Lung microvascular endothelial cell (primary cell): ENCODE data around the gene RNF224. TPM values are rescaled to one million over a fixed set of nuclear protein-coding genes. Genes with fewer than 3 reads are reported as not detected.

ENCODE experiments used
- DNase-seq, 2 donors: peaks; one replicate each; pipeline versions ENCODE4 v3.0.0 to v3.0.0-alpha.2; 2010; ENCODE audit warnings: low read depth in 2 of 2
- total RNA-seq: library from RNA; depleted of rRNA; stranded (reverse); fragments of >200 nt; gene quantifications from 2 replicates; pipeline ENCODE4 v1.2.1, GENCODE V29; 2014

Gene RNF224
- total RNA-seq, 1 donor from 2014 or later: not detected

DNA sequence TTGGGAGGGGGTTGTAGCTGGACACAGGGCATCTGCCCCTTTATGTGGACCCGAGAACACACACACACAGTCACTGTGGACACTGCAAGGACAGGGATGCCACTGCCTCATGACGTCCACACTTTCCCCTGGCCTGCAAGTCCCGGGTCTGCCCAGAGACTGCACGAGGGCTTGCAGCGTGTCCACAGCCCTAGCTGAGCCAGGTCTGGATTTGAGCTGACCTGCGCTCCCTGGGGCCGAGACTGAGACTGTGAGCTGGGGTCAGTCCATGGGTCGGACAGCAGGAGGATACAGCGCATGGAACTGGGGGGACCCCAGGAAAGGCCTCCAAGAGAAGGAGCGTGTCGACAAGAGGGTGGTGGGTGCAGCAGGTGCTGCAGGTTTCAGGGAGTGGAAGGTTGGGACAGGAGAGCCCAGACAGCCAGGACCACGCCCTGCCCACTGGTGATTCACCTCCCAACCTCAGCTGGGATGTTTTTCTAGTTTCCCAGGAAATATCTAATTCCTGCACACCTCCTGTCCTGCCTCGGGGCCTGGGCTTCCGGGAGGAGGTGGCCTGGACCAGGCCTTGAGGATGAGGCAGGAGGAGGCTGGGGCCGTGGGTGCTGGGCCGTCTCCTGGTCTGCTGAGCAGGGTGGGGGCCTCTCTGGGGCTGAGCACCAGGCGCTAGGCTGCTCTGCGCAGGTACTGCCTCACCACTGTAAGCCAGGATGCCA, 806 bp upstream of the RNF224 start:
- DNase-seq: no peak

GRCh38 chr9:137227853-137228505, 677 bp downstream of the RNF224 start:
- DNase-seq: no peak

- no peak for DNase-seq
Observed at GRCh38 chr9:137228506-137228967, 1.2 kb downstream of the RNF224 start.

- DNase-seq: no peak
Observed at GRCh38 chr9:137228968-137229896, 1.9 kb downstream of the RNF224 start.

DNA sequence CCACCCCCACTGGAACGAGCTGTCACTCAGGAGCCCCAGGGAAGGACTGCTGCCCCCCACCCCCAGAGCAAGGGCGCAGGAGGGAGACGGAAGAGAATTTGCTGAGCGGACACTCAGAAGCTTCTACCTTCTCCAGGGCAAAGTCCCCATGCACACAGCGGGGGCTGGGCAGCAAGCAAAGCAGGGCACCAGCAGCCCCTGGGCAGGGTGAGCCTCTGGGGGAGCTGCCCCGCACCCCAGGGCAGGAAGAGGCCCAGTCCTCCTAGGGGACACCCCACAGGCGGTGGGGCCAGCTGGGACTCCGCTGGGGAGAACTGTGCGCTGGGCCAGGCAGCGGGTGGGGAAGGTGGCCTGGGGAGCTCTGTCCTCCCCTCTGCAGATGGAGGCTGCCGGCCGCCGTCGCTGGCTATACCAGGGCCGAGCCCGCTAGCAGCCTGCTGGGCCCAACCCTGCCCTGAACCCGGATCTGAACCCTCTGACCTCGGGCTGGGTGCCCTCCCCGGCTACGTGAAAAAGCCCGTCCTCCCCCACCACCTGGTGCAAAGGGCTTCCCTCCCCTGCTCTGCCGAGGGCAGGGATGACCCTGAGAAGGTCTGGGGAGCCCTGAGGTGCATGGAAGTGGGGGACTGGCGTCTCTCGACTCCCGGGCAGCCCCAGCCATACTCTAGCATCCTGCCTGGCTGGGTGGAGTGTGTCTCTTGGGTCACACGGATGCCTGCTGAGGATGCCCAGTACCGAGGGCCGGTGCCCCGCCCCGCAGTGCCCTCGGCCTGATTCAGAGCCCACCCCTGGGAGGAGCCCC, 2.8 kb downstream of the RNF224 start:
- DNase-seq: no peak

DNA sequence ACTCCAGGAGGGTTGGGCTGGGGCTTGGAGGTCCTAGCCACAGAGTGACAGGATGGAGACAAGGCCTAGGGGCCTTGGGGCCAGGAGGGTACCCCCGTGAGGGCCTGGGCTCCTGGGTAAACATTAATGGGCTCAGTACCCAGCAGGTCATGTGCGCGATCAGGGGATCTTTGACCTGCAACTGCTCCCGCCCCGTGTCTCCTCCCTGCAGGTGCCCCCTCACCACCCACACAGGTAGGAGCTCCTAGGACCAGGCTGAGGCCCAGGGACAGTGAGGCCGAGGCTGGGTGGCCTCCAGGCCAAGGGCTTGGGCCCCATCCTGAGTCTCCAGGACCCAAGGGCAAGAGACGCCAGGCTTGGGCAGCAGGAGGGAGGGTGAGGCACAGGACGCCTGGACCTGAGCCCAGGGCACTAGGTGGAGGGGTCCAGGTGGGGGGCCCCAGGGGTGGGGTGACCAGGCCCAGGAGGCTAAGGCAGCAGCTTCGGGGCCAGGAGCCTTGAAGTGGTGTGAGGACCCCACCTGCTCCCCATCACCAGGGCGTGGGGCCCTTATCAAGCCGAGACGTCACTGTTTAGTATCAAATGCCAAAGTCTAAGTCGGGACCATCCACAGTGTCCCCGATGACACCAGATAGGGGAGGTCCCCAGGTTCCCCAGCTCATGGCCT, 3.5 kb downstream of the RNF224 start, which contains the start of gene SLC34A3:
Gene SLC34A3 (plus strand): TSS at position 197 of the 667 bp plus-strand sequence. CDS start 802 bp downstream, outside the sequence.
- no peak for DNase-seq

DNA sequence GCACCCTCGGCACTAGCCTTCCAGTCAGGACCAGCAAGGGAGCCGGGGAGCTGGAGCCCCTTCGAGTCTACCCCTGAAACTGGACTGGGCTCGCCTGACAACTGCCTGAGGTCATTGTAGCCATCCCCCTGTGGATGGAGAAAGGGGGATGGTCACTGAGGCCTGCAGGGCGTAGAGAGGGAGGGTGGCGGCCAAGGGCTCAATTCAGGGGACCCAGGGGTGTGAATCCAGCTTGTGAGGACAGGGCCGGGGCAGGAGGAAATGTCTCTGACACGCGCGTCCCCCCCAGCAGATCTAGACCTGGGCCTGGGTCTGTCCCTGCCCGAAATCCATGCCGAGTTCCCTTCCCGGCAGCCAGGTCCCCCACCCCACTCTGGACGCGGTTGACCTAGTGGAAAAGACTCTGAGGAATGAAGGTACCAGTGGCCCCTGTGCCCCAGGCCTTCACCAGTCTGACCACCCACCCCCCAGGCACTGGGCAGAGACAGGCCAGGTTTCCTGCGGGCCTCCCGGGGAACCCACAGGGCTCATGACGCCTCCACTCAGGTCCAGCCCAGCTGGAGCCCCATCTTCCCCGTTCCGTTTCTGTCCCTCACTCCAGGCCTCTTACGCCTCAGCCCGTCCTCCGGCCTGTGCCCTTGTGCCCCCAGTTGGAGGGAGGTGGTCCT, 4.2 kb downstream of the RNF224 start:
- no peak for DNase-seq

DNA sequence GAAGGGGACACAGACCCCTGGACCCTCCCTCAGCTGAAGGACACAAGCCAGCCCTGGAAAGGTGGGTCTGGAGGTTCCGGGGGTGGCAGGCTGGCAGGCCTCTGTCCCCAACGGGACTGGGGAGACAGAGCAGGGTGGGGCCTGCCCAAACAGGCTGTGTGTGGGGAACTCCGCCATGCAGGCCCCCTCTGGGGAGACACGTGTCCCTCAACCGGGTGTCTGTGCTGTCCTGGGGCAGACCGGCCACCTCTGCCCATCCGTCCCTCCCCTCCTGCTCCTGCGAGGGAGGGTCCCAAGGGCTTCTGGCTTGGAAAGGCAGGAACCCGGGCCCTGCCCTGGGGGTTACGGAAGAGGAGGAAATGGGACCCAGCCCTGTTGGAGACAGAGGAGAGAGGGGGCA, 4.8 kb downstream of the RNF224 start:
- no peak for DNase-seq

- no peak for DNase-seq
Observed at GRCh38 chr9:137232510-137232909, 5.2 kb downstream of the RNF224 start.

- no peak for DNase-seq
Observed at GRCh38 chr9:137233143-137233980, 6.1 kb downstream of the RNF224 start.

DNA sequence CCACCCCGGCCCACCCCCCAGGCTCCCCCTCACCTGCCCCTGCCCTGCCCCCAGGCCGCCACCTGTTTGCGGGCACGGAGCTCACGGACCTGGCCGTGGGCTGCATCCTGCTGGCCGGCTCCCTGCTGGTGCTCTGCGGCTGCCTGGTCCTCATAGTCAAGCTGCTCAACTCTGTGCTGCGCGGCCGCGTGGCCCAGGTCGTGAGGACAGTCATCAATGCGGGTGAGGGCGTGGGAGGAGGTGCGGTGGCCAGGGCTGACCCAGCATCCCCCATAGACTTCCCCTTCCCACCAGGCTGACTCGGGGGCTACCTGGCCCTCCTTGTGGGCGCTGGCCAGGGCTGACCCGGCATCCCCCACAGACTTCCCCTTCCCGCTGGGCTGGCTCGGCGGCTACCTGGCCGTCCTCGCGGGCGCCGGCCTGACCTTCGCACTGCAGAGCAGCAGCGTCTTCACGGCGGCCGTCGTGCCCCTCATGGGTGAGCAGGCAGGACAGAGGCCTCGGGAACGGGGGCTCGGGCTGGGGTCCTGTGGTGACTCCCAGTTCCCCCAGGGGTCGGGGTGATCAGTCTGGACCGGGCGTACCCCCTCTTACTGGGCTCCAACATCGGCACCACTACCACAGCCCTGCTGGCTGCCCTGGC, 6.9 kb downstream of the RNF224 start:
- DNase-seq: no peak

DNA sequence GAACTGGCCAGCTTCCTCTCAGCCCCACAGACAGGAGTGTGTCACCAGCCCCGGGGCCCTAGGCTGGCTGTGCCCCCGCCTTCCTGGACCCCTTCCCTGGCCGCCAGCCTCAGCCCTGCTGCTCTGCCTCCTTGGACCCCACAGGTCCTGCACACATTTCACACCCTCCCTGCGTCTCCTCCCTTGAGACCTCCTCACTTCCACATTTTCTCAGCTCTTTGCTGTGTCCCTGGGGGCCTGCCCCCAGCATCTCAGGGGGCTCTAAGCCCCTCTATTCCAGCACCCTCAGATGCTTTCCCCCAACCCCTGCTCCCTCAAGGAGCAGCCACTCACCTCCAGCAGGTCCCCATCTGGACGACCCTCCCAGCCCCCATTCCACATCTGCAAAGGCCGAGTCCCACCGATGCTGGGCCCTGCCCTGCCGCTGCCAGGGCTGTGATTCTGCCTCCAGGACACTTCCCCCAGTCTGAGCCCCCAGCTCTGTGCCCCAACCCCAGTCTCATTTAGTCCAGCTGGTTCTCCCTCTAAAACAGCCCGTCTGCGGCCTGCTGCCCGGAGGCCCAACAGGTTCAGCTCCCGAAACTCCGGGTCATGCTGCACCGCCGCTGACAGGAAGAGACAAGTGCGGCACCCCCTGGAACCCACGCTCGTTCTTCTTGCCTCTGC, 7.6 kb downstream of the RNF224 start:
- DNase-seq: no peak

GRCh38 chr9:137235424-137236237, 8.3 kb downstream of the RNF224 start:
- no peak for DNase-seq

DNA sequence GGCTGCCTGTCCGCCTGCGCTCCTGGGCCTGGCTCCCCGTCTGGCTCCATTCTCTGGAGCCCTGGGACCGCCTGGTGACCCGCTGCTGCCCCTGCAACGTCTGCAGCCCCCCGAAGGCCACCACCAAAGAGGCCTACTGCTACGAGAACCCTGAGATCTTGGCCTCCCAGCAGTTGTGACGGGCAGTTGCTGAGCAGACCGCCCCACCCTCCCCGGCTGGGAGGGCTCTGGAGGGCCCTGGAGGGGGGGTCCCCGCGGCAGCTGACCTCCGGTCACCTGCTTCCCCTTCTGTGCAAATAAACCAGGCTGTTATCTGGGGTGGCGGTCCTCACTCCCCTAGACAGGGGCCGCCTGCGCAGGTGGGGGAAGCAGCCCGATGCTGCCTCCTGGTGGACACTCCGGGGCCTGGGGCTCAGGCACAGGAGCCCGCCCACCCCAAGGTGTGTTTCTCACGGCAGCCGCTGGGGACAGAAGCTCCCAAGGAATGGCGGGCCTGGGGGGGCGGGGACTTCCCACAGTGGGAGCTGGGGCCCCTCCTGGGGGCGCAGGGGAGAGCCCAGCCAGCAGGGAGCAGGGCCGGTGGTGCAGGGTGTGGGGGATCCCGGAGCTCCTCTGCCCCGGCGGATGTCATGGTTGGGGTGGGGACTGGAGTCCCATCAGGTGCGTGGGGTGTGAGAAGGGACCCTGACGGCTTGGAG, 9.1 kb downstream of the RNF224 start:
- peak; percentile 79 to 89 for DNase-seq

DNA sequence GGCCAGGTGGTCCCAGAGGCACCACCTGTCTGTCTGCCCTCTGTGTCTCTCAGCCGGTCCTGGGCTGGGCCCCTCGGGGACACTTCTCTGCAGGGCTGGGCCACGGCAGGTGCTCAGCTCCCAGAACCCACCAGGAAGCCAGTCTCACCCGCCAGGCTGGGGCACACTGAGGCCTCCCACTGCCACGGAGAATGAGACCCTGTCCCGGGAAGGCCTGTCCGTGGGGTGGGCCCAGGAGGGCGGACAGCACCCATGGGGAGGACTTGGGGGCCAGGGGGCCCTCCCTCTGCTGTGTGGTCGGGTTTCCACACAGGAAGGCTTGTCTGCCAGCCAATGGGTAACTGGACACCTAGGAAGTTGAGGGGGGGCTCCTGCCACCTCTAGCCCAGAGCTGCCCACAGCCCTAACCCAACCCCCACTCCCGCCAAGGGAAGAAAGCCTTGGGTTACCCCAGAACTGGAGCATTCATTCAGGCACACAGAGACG, 9.7 kb downstream of the RNF224 start:
- DNase-seq: no peak
